ENCODE measurements around the gene ASIC2. TPM values are rescaled to one million over a fixed set of nuclear protein-coding genes. Genes with fewer than 3 reads are reported as not detected.
A peak's percentile ranks its signal among the peaks of the same experiment; 100 is the strongest.

The ASIC2 gene
- polyA plus RNA-seq, 1 experiment: 0.05 TPM

DNA sequence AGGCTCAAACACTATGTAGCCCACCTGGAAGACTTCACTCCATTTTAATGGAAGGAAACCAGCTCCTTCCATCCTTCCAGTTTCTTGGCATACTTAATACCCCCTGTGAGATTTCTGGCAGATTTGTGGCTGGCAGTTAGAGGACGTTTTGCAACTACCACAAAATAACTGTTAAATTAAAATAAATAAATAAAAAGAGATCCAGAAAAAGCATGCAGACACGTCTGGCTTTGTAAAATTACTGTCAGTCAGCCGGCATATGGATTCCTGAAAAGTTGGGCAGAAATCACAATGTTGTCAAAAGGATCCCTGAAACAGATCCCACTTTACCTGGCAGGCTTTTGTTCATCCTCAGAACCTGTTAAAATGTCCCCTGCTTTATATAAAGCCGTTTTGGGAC, 113.9 kb downstream of the ASIC2 start:
- ChIA-PET CTCF (no interaction called here), POLR2A (no interaction called here)

DNA sequence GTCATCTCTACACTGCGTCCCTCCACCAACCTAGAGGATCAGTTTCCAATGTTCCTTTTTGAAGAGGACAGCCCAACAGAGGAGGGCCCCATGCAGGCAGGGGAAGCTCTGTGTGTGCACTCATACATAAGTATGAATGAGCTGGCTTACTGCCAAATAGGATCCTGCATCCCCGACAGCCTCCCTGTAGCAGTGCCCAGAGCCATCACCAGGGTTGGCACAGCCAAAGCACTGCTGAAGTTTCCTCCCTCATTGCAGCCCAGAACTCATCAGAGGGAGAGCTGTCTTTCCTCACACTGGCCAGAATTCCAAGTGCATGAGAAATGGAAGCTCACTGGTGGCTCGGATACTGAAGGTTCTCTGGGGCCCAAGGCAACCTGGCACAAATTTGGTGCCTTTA, 114.4 kb downstream of the ASIC2 start:
- H3K27me3 ChIP-seq (ENCODE audit: control insufficient read depth, insufficient read depth, low read length): no peaks in the 10 kb centered on the region; the same call in 1 of the 2 replicates
- H3K4me3 ChIP-seq (ENCODE audit: low read depth, low read length): no peak overlapping the region
- TF ChIP-seq, protein P1, sequence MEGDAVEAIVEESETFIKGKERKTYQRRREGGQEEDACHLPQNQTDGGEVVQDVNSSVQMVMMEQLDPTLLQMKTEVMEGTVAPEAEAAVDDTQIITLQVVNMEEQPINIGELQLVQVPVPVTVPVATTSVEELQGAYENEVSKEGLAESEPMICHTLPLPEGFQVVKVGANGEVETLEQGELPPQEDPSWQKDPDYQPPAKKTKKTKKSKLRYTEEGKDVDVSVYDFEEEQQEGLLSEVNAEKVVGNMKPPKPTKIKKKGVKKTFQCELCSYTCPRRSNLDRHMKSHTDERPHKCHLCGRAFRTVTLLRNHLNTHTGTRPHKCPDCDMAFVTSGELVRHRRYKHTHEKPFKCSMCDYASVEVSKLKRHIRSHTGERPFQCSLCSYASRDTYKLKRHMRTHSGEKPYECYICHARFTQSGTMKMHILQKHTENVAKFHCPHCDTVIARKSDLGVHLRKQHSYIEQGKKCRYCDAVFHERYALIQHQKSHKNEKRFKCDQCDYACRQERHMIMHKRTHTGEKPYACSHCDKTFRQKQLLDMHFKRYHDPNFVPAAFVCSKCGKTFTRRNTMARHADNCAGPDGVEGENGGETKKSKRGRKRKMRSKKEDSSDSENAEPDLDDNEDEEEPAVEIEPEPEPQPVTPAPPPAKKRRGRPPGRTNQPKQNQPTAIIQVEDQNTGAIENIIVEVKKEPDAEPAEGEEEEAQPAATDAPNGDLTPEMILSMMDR (IDR thresholded peaks at IDR 0.05; ENCODE audit: insufficient read depth, low read depth, low read length): no peak
- DNase-seq (ENCODE audit: low read depth): no peak
- no peaks in the 10 kb centered on the region for H3K36me3 ChIP-seq (ENCODE audit: control insufficient read depth, insufficient read depth, low read length)
- CTCF ChIA-PET: no interaction called here
- POLR2A ChIA-PET: no interaction called here

More for the DNA sequence above, 113.9 kb downstream of the ASIC2 start:
- Histone ChIP-seq H3K4me3 (ENCODE audit: low read depth, low read length) (no peak overlapping the region), H3K36me3 (ENCODE audit: control insufficient read depth, insufficient read depth, low read length) (no peaks in the 10 kb centered on the region), H3K27me3 (ENCODE audit: control insufficient read depth, insufficient read depth, low read length) (no peaks in the 10 kb centered on the region; the same call in 1 of the 2 replicates)
- no peak for DNase-seq (ENCODE audit: low read depth)
- TF ChIP-seq, protein P1 (IDR thresholded peaks at IDR 0.05; ENCODE audit: insufficient read depth, low read depth, low read length): no peak

DNA sequence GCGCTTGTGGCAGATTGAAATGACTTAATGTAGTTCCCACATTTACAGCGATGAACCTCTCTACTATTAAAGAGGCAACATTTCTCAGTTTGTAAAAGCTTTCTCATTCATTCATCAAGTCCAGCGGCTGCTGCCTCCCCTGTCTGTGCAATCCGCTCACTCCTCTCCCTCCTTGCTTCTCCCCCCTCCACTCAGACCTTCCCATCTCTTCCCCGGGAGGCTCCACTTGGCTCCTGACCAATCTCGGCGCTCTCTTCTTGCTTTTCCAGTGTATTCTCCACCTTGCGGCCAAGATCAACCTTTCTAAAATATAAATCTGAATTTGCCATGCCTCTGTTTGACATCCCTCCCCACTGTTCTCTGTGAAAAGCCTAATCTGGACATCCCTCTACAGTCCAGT, 117.5 kb downstream of the ASIC2 start:
- no peak for DNase-seq (ENCODE audit: low read depth)
- no peaks in the 10 kb centered on the region for H3K36me3 ChIP-seq (ENCODE audit: control insufficient read depth, insufficient read depth, low read length)
- H3K4me3 ChIP-seq (ENCODE audit: low read depth, low read length): no peak overlapping the region
- TF ChIP-seq, protein P1 (IDR thresholded peaks at IDR 0.05; ENCODE audit: insufficient read depth, low read depth, low read length): no peak
- ChIA-PET POLR2A (no interaction called here), CTCF (interaction anchor here (0.7 to 1.4 kb wide), 2 partner anchors 10 to 11 kb away, joined by 3 read pairs; no protein-coding TSS in a partner anchor)
- no peaks in the 10 kb centered on the region for H3K27me3 ChIP-seq (ENCODE audit: control insufficient read depth, insufficient read depth, low read length)

DNA sequence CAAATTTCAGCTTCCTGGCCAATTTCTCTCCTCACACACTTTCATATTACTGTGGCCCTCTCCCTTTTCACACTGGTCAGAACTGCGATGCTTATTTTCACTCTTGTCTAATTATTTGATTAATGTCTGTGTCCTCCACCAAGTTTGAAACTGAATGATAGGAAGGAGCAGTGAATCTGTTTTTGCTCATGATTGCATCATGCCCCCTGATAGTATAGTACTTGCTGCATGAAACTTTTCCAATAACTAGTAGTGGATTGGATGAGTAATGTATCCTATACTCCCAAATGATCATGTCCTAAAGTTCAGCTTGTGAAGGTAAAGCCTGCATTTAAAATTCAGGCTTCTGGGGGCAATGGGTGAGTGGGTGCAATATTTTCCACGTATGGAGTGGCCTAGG, 121.2 kb downstream of the ASIC2 start:
- POLR2A ChIA-PET: no interaction called here
- Histone ChIP-seq H3K36me3 (ENCODE audit: control insufficient read depth, insufficient read depth, low read length) (no peaks in the 10 kb centered on the region), H3K4me3 (ENCODE audit: low read depth, low read length) (no peak overlapping the region), H3K27me3 (ENCODE audit: control insufficient read depth, insufficient read depth, low read length) (no peaks in the 10 kb centered on the region)
- CTCF ChIA-PET: no interaction called here
- DNase-seq (ENCODE audit: low read depth): no peak
- TF ChIP-seq, protein P1 (IDR thresholded peaks at IDR 0.05; ENCODE audit: insufficient read depth, low read depth, low read length): no peak

GRCh38 chr17:33169580-33170285, 123.4 kb downstream of the ASIC2 start:
- H3K4me3 ChIP-seq (ENCODE audit: low read depth, low read length): no peak overlapping the region
- H3K27me3 ChIP-seq (ENCODE audit: control insufficient read depth, insufficient read depth, low read length): no peaks in the 10 kb centered on the region
- peak; percentile 14 for DNase-seq (ENCODE audit: low read depth)
- TF ChIP-seq, protein P1 (IDR thresholded peaks at IDR 0.05; ENCODE audit: insufficient read depth, low read depth, low read length): no peak
- no peaks in the 10 kb centered on the region for H3K36me3 ChIP-seq (ENCODE audit: control insufficient read depth, insufficient read depth, low read length)
- ChIA-PET POLR2A (no interaction called here), CTCF (no interaction called here)
